Measurements from ENCODE around the gene GCM1. TPM values are rescaled to one million over a fixed set of nuclear protein-coding genes. Genes with fewer than 3 reads are reported as not detected.

GCM1 gene
- total RNA-seq, 4 donors from 2014 or later, result not detected

DNA sequence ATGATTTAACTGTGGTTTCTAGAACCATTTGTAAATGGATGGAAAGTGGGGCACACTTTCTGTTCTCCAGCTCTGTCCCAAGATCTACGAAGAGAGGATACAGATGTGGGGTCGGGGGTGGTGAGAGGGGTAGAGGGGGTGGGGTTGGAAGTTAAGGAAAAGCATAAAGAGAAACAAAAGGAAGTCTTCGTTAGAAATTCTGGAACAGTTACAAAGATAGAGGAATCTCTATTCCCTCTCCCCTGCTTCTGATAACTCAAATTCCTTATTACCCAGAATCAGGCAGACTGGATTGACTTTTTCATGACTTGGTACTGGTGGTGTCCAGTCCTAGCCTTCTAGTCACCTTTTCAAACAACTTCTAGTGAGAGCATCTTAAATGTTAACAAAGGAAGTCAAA is 4.9 kb downstream of the GCM1 start:
- no peaks in the 10 kb centered on the region for H3K36me3 ChIP-seq
- TF ChIP-seq, protein P1, sequence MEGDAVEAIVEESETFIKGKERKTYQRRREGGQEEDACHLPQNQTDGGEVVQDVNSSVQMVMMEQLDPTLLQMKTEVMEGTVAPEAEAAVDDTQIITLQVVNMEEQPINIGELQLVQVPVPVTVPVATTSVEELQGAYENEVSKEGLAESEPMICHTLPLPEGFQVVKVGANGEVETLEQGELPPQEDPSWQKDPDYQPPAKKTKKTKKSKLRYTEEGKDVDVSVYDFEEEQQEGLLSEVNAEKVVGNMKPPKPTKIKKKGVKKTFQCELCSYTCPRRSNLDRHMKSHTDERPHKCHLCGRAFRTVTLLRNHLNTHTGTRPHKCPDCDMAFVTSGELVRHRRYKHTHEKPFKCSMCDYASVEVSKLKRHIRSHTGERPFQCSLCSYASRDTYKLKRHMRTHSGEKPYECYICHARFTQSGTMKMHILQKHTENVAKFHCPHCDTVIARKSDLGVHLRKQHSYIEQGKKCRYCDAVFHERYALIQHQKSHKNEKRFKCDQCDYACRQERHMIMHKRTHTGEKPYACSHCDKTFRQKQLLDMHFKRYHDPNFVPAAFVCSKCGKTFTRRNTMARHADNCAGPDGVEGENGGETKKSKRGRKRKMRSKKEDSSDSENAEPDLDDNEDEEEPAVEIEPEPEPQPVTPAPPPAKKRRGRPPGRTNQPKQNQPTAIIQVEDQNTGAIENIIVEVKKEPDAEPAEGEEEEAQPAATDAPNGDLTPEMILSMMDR (IDR thresholded peaks at IDR 0.05 in 4 of 5, conservative IDR thresholded peaks at IDR 0.05 in 1 of 5), result no peak
- TF ChIP-seq POLR2A (IDR thresholded peaks at IDR 0.05), result no peak
- DNase-seq (no peak), ATAC-seq (no peak)
- H3K4me3 ChIP-seq, result no peak overlapping the region
- no peaks in the 10 kb centered on the region for H3K4me1 ChIP-seq
- intact Hi-C loops (cut with DNase I; ENCODE audit: low total_unique reads) (no loop called here), in situ Hi-C loops (cut with MboI; ENCODE audit: low sequenced_read_pairs in 4 of 4) (no loop called here)
- no peaks in the 10 kb centered on the region for H3K9me3 ChIP-seq
- peaks cover 0 to 4% (median 0%) of the 10 kb centered on the region in 3 donors for H3K27me3 ChIP-seq
- H3K27ac ChIP-seq, result no peak overlapping the region

GRCh38 chr6:53142810-53143209 is 5.8 kb downstream of the GCM1 start:
- H3K27me3 ChIP-seq, result peaks cover 0 to 4% (median 0%) of the 10 kb centered on the region in 3 donors
- no peak overlapping the region for H3K27ac ChIP-seq
- H3K4me1 ChIP-seq, result no peaks in the 10 kb centered on the region
- no peaks in the 10 kb centered on the region for H3K9me3 ChIP-seq
- TF ChIP-seq, protein P1 (IDR thresholded peaks at IDR 0.05 in 4 of 5, conservative IDR thresholded peaks at IDR 0.05 in 1 of 5), result no peak
- no peak for TF ChIP-seq POLR2A (IDR thresholded peaks at IDR 0.05)
- no peak for ATAC-seq
- no peaks in the 10 kb centered on the region for H3K36me3 ChIP-seq
- in situ Hi-C loops (cut with MboI; ENCODE audit: low sequenced_read_pairs in 4 of 4), result no loop called here
- H3K4me3 ChIP-seq, result no peak overlapping the region
- no peak for DNase-seq
- intact Hi-C loops (cut with DNase I; ENCODE audit: low total_unique reads), result no loop called here

DNA sequence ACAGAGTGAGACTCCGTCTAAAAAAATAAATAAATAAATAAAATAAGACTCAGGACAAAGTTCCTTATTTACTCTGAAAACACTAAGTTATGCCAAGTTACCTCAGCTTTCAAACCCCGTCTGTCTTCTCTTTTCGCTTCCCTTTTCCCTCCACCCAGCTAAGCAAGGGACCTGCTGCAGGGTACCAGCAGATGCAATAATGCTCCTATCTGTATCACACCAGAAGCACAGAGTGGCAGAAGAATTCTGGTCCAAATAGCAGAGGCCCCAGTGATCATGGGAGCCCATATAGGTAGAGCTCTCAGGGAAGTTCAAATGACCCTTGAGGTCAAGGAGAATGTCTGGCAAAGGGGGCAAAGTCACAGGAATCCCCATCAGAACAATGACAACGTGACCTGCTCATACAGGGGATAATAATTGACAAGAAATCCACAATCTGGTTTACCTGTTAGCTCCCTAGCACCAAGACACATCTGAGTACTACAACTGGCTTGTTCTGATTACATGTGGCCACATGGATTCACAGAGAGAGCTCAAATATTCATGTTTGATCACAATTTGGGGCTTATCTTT is 8.7 kb downstream of the GCM1 start:
- Histone ChIP-seq H3K4me3 (no peak overlapping the region), H3K27me3 (peaks cover 0 to 4% (median 0%) of the 10 kb centered on the region in 3 donors), H3K4me1 (no peaks in the 10 kb centered on the region), H3K27ac (no peak overlapping the region), H3K36me3 (no peaks in the 10 kb centered on the region), H3K9me3 (no peaks in the 10 kb centered on the region)
- TF ChIP-seq, protein P1 (IDR thresholded peaks at IDR 0.05 in 4 of 5, conservative IDR thresholded peaks at IDR 0.05 in 1 of 5), result no peak
- no peak for TF ChIP-seq POLR2A (IDR thresholded peaks at IDR 0.05)
- in situ Hi-C loops (cut with MboI; ENCODE audit: low sequenced_read_pairs in 4 of 4), result no loop called here
- intact Hi-C loops (cut with DNase I; ENCODE audit: low total_unique reads), result no loop called here
- no peak for ATAC-seq
- DNase-seq, result no peak

DNA sequence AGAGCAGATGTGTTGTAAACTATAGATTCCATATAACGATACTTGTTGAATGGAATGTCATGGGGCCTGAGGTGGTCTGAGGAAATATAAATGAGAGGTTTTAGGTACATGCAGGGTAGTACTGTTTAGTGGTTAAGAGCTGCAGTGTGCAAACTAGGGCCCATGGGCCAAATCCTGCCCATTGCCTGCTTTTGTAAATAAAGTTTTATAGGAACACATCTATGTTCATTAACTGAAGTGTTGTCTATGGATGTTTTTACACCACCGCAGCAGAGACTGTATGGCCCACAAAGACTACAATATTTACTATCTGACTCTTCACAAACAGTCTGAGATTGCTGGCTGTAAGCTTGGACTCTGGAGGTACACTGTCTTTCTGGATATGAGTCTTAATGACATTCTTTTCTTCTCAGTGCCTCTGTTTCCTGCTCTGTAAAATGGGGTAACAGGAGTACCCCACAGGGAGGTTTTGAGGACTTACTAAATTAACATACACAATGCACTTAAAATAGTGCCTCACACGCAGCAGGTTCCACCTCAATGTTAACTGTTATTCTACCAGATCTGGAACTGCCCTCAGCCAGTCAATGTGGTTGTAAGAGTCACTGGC is 12.5 kb downstream of the GCM1 start:
- peaks cover 0 to 1% (median 0%) of the 10 kb centered on the region in 3 donors for H3K27me3 ChIP-seq
- in situ Hi-C loops (cut with MboI; ENCODE audit: low sequenced_read_pairs in 4 of 4) (no loop called here), intact Hi-C loops (cut with DNase I; ENCODE audit: low total_unique reads) (no loop called here)
- DNase-seq, result no peak
- no peak overlapping the region for H3K4me3 ChIP-seq
- H3K36me3 ChIP-seq, result no peaks in the 10 kb centered on the region
- H3K9me3 ChIP-seq, result no peaks in the 10 kb centered on the region
- H3K27ac ChIP-seq, result no peak overlapping the region
- ATAC-seq, result no peak
- TF ChIP-seq, protein P1 (IDR thresholded peaks at IDR 0.05 in 4 of 5, conservative IDR thresholded peaks at IDR 0.05 in 1 of 5), result no peak
- TF ChIP-seq POLR2A (IDR thresholded peaks at IDR 0.05), result no peak
- H3K4me1 ChIP-seq, result no peaks in the 10 kb centered on the region

Data from gastrocnemius medialis (tissue), 4 donors.